ENCODE measurements around the gene COL5A1.

Gene COL5A1

GRCh38 chr9:134656334-134657006 lies 14.9 kb downstream of the COL5A1 start:
- in situ Hi-C loops (cut with MboI; ENCODE audit: low sequenced_read_pairs, unreplicated experiment), result no loop called here
- no peak for DNase-seq (ENCODE audit: low spot score)
- TF ChIP-seq, protein P1, sequence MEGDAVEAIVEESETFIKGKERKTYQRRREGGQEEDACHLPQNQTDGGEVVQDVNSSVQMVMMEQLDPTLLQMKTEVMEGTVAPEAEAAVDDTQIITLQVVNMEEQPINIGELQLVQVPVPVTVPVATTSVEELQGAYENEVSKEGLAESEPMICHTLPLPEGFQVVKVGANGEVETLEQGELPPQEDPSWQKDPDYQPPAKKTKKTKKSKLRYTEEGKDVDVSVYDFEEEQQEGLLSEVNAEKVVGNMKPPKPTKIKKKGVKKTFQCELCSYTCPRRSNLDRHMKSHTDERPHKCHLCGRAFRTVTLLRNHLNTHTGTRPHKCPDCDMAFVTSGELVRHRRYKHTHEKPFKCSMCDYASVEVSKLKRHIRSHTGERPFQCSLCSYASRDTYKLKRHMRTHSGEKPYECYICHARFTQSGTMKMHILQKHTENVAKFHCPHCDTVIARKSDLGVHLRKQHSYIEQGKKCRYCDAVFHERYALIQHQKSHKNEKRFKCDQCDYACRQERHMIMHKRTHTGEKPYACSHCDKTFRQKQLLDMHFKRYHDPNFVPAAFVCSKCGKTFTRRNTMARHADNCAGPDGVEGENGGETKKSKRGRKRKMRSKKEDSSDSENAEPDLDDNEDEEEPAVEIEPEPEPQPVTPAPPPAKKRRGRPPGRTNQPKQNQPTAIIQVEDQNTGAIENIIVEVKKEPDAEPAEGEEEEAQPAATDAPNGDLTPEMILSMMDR (IDR thresholded peaks at IDR 0.05; ENCODE audit: borderline replicate concordance, control extremely low read depth, extremely low read depth, insufficient read depth, missing control alignments), result no peak

DNA sequence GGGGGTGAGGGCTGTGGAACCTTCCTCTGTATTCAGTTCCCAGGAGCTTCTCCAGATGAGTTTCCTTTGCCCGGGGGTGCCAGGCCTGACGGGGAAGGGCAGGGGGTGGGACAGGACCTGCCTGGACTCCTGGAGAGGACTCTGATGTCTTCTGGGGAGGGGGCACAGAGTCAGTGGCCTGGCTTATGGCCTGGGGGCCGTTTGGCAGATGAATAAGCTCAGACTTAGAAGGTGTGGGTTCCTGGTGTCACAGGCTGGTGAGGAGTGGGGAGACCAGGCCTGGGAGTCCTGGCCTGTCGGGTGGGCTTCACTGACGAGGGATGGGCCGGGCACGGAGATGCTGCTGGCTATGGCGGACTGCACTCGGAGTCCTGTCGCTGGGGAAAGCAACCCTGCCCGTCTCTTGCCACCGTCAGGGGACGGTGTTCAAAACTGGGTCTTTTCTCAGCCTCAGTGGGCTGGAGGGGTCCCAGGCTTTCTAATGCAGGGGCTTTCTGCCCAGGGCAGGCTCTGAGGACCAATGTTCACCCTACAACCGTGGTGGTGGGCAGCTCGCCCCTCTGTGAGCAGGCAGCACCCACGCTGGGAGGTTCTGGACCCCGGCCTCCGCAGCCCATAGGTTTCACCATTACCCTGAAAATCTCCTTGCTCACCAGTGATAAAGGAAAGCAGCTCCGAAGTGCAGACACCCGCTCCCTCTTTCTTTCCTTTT lies 16.2 kb downstream of the COL5A1 start:
- no peak for DNase-seq (ENCODE audit: low spot score)
- TF ChIP-seq, protein P1 (IDR thresholded peaks at IDR 0.05; ENCODE audit: borderline replicate concordance, control extremely low read depth, extremely low read depth, insufficient read depth, missing control alignments), result no peak
- in situ Hi-C loops (cut with MboI; ENCODE audit: low sequenced_read_pairs, unreplicated experiment), result no loop called here

DNA sequence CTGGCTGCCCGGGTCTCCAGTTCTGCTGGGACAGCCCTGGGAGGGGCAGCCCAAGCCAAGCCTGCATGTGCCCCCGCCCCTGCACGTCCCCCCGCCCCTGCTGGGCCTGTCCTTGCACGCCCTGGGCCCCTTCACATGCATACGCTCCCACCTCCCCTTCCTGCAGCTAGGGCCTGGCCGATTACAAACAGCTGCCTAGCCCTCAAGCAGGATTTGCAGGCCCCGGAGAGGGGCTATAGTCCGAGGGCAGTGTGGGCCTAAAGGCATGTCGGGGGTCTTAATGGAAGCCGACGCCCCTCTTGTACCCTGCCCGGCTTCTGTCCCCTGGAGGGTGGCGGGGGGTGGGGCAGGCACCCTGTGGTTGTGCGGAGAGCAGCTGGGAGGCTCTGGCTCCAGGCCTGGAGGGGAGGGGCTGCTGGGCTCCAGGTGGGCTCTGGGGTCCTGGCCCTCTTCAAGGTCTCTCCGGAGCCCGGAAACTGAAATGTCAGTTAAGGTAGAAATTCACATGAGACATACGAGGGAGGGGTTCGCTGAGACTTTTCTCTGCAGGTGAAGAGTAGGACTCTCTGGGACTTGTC lies 16.9 kb downstream of the COL5A1 start:
- in situ Hi-C loops (cut with MboI; ENCODE audit: low sequenced_read_pairs, unreplicated experiment), result no loop called here
- TF ChIP-seq, protein P1 (IDR thresholded peaks at IDR 0.05; ENCODE audit: borderline replicate concordance, control extremely low read depth, extremely low read depth, insufficient read depth, missing control alignments), result no peak
- DNase-seq (ENCODE audit: low spot score), result no peak

DNA sequence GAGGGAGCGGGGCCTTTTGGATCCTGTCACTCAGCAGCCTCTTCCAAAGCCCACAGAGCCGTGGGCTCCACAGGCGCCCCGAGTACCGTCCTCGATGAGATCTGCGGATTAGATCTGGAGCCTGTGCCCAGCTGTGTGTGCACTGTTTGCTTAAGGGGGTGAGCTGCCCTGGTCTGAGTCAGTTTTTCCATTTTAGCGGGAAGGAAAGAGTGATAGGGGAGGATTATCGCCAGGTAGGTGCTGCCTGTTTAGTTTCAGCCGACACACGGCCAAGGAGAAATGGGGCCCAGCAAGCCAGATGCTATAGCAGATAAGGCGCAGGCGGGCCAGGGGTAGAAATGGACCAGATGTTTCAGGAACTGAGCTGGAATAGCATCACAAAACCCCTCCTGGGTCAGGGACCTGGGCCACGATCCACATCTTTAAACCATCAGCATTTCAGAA lies 18.1 kb downstream of the COL5A1 start:
- no peak for DNase-seq (ENCODE audit: low spot score)
- in situ Hi-C loops (cut with MboI; ENCODE audit: low sequenced_read_pairs, unreplicated experiment), result no loop called here
- TF ChIP-seq, protein P1 (IDR thresholded peaks at IDR 0.05; ENCODE audit: borderline replicate concordance, control extremely low read depth, extremely low read depth, insufficient read depth, missing control alignments), result no peak

GRCh38 chr9:134660407-134660806 lies 18.8 kb downstream of the COL5A1 start:
- in situ Hi-C loops (cut with MboI; ENCODE audit: low sequenced_read_pairs, unreplicated experiment), result no loop called here
- TF ChIP-seq, protein P1 (IDR thresholded peaks at IDR 0.05; ENCODE audit: borderline replicate concordance, control extremely low read depth, extremely low read depth, insufficient read depth, missing control alignments), result no peak
- no peak for DNase-seq (ENCODE audit: low spot score)

DNA sequence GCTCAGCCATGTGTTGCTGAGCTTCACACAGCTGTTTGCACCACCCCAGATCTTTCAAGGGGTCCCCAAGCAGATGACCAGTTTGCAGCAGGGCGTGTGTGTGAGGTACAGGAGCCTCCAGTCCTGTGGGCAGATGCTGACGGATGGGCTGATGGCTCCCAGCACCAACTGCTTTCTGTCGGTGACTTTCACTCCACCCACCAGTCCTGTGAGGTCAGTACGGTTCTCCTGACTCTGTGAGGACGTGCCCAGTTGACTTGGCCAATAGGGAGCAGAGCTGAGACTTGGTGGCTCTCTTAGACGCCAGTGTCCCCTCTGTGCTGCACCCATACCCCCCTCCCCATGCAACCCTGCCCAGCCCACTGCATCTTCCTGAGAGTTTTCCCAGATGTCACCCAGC lies 19.7 kb downstream of the COL5A1 start:
- no peak for DNase-seq (ENCODE audit: low spot score)
- in situ Hi-C loops (cut with MboI; ENCODE audit: low sequenced_read_pairs, unreplicated experiment), result no loop called here
- TF ChIP-seq, protein P1 (IDR thresholded peaks at IDR 0.05; ENCODE audit: borderline replicate concordance, control extremely low read depth, extremely low read depth, insufficient read depth, missing control alignments), result no peak

All from GM13976 (cell line).